Measurements from ENCODE around the gene C14orf180.
"Not testable (repeated sequence)": the region's sequence is repeated elsewhere in the genome, so short reads cannot be mapped to it uniquely, and the experiment has no call there.

Gene C14orf180

DNA sequence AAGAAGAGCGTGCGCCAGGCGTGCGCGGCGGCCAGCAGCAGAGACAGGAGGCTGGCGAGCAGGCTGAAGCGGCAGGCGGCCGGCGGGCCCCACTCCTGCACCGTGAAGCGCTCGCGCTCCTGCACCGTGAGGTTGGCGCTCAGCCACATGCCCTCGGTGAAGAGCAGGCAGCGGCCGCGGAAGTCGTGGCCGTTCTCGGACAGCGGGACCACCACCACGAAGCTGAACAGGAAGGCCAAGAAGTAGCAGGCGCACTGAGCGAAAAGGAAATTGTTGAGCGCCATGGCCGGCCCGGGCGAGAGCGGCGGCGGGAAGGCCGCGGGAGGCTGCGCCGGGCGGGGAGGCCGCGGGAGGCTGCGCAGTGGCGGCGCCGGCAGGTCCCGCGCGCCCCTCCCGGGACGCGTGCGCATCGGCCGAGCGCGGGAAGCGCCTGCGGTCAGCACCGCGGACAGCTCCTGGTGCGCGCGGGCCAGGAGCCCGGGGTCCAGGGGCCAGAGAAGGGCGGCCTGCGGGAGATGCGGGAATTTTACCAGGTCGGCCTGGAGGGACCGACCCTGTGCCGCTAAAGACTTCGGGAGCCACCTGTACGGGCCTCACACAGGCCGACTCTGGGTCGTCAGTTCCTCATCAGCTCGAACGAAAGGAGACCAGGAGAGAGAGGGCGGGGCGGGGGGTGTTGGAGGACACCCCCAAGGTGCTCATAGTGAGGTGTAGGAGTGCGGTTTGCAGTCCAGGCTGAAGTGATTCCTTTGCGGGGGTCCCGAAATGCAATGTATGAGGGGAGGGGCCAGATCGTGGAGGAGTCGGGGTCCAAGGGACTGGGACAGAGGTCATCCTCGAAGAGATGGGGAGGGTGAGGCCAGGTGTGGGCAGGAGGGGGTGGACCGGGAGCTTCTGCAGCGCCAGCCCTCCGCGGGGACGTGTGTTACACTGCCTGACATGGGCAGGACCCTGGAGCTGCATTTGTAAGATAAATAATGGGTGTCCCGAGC lies 25.2 kb downstream of the C14orf180 start, which contains the start of gene TMEM179:
Gene TMEM179 (minus strand): TSS at position 315 of the 992 bp plus-strand sequence. CDS start 31 bp downstream, at position 284.
- DNase-seq (ENCODE audit: low read depth in 2 of 2, low spot score in 1 of 2) = no peak

DNA sequence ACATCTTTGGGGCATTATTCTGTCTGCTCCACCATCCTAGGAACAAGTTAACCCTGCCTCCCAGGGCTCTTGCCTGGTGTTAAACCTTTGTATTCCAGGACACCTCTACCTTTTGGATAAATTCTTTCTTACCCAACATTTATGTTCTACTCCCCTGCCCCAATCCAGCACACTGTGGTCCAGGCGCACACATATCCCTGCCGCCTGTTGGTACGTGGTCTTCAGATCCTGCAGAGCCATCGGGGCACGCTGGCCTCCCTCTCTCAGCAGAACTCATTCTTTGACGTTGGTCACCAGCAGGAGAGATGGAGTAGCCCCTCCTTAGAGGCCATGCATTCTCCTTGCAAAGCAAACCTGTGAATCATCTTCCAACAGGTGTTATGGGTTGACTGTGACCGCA lies 30.1 kb downstream of the C14orf180 start:
- DNase-seq (ENCODE audit: low read depth in 2 of 2, low spot score in 1 of 2) = no peak

DNA sequence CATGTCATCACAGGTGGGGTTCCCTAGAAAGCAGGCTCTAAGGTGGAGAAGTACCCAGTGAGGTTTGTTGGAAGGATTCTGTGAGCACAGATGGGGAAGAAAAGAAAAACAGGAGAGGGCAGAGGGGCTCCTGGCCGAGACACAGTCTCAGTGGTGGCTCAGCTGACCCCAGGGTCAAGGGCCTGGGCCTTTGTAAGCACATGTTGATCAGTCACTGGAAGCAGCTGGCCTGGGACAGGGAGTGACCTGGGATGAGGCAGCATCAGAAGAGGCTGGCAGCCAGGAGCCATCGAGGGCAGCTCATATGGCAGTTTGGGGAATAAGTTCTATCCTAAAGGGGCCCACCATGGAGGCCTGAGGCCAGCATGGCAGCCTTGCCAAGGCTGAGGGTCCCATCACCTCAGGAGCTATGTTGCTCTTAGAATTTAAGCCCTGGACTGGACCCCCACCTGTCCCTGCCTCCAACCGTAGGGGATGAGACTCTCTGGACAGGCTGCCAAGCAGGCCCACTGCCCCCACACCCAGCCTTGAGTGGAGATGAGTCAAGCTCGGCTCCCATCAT lies 31.3 kb downstream of the C14orf180 start:
- no peak for DNase-seq (ENCODE audit: low read depth in 2 of 2, low spot score in 1 of 2)

DNA sequence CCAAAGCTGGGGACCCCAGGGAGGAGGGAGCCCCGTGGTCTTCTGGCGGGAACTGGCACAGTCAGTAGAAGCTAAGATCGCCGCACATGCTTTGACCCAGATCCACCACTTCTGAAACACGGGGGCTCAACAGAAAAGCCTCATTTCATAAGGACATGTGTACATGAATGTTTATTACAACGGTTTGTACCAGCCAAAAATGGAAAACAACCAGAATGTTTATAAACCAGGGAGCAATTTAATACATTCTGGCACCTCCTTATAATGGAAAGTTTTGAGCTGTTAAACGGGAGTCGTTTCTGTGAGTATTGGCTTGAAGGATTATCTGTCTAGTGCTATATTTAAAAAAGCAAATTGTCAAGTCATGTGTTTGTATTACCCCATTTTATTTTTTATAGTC lies 32.3 kb downstream of the C14orf180 start:
- DNase-seq (ENCODE audit: low read depth in 2 of 2, low spot score in 1 of 2) = no peak

DNA sequence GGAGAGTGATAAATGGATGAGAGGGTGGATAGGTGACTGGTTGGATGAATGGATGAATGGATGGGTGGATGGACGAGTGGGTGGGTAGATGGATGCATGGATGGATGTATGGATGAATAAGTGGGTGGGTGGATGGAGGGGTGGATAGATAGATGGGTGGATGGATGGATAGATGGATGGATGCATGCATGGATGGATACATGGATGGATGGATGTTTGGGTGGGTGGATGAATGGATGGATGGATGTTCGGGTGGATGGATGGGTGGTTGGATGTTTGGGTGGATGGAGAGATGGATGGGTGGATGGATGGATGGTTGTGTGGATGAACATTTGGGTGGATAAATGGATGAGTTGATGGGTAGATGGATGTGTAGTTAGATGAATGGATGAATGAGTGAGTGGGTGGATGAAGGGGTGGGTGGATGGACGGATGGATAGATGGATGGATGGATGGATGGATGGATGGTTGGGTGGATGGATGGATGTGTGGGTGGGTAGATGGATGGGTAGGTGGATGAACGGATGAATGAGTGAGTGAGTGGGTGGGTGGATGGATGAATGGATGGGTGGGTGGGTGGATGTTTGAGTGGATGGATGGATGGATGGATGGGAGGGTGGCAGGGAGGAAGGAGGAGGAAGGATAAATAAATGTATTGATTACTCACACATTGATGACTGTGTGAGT lies 34.7 kb downstream of the C14orf180 start:
- no peak for DNase-seq (ENCODE audit: low read depth in 2 of 2, low spot score in 1 of 2)

DNA sequence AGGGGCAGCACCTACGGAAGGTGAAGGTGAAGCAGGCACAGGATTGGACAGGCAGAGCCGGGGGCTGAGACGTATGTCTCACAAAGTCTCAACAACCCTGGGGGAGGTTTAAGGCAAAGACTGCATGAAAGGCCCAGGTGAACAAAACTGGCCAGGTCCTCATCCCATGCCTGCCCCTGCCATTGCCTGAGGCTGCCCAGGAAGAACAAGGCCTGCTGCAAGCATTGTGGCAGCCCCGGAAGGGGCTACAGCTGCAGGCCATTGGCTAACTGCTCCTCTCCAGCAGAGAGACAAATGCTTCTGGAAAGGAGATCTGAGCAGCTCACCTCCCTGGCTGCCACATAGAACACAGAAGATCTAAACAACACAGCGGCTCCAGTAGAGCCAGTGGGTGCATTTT lies 45.4 kb downstream of the C14orf180 start:
- DNase-seq (ENCODE audit: low read depth in 2 of 2, low spot score in 1 of 2) = no peak

DNA sequence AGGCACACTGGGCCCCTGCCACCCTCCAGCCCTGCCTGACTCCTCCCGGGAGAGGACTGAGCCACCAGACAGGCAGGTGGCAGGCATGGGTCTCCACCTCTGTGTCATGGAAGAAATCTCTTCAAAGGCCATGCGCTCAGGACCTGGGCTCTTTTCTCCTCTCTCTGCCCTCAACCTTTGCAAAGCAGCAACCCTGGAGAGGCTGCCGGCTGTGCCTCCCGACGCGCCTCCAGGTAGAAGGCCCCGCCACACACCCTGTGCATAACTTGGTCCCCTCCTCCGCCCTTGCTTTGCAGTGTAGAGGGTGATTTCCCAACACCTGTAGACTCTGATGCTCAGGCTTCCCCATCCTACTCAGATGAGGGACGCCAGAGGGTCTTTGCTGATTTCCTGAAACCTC lies 53.2 kb downstream of the C14orf180 start:
- no peak for DNase-seq (ENCODE audit: low read depth in 2 of 2, low spot score in 1 of 2)

DNA sequence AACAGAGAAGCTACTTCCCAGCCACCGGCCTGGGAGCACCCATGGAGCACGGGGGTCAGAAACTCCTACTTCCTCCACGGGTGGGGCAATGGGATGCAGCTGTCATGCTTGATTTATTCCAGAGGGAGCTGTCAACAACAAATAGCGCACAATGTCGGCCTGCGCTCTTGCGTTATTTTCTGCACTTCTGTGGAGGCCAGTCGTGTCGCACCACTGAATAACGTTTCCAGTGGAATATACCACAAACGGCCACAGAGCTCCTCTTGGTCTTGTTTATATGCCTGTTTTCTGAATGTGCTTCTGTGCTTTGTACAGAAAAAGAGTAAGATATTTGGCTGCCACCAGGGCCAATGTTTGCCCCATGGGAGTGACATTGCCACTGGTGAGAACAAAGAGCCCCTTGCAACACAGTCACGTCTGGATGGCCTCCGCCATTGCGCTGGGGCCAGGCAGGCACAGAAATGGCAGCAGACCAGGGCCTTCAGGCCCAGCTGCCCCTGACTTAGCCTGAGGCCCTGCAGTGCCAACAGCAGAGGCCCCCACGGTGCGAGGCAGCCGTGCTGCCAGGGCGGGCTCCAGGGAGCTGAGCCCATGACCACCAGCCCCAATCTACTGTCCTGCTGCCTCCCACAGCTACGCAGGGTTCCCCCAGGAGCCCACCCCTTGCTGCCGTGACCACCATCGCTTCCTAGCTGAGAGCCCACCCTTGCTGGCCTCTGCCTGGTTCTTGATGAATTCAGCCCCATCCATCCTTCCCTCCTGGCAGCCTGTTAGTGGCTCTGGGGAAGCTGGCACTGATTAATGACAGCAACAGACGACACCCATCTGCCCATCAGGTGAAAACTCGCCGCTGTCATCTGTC lies 53.9 kb downstream of the C14orf180 start:
- no peak for DNase-seq (ENCODE audit: low read depth in 2 of 2, low spot score in 1 of 2)

DNA sequence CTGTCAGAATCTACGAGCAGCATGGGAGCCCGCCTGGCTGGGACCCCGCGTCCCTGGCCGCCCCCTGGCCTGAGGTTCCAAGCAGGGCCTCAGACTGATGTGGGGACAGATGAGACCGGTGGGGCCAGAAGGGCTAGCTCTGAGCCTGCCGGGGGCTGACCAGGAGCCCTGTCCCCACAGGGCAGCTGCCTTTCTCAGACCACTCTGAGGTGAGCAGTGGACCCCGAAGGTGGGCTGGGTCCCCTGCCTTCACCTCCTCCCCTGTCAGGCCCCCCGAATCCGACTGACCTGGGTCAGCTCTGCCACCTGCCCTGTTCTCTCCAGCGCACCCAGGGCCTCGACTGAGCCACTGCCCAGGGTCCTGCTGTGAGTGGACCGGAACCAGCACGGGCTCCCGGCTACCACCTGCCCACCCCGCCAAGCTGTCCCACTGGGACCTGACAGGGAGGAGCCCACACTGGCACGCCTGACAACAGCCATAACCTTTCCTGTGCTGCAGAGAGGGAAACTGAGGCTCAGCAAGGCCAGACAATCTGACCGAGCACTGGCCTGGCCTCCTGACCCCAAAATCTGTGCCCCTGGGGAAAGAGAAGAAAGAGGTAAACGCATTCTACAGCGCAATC lies 54.7 kb downstream of the C14orf180 start:
- no peak for DNase-seq (ENCODE audit: low read depth in 2 of 2, low spot score in 1 of 2)

DNA sequence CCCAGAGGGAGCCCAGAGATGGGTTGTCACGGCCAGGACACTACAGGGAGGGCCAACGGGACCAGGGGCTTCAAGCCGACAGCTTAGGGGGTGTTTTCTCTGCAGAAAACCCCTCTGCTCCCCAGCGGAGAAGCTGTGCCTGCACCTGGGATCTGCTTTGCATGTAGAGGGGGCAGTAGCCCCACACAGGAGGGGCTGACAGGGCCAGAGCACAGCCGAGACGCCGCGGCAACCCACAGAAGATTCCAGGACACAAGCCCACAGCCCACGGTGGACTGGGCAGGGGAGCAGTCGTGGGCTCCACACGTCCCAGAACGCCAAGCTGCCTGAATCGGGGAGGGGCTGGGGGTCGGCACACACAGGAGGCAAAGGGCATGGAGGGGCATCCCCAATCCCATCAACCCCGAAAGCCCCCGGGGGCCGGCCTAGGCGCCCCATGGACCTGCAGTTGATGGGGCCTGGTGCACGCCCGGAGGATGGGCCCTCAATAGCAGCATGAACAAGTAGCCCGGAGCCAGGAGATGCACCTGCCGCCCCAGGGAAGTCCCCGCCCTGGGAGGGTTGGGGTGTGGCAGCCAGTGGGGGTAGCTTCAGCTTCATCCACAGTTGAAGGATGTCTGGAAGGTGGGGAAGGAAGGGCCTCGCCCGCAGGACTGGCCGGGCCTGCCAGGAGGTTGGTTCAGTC lies 55.5 kb downstream of the C14orf180 start:
- no peak for DNase-seq (ENCODE audit: low read depth in 2 of 2, low spot score in 1 of 2)

DNA sequence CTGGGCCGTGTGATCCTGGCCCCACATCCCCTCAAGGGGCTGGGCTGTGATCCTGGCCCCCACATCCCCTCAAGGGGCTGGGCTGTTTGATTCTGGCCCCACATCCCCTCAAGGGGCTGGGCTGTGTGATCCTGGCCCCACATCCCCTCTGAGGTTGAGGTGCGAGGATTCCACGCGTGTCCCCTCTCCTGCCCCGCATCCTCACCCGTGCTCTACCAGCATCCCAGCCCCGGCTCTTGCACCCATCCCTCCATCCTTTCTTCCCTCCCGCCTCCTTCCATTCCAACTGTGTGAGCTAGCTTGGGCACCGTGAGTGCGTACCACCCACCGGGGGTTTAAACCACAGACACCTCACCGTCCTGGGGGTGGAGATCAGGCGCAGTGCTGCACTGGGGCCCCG lies 56.2 kb downstream of the C14orf180 start:
- DNase-seq (ENCODE audit: low read depth in 2 of 2, low spot score in 1 of 2) = no peak

DNA sequence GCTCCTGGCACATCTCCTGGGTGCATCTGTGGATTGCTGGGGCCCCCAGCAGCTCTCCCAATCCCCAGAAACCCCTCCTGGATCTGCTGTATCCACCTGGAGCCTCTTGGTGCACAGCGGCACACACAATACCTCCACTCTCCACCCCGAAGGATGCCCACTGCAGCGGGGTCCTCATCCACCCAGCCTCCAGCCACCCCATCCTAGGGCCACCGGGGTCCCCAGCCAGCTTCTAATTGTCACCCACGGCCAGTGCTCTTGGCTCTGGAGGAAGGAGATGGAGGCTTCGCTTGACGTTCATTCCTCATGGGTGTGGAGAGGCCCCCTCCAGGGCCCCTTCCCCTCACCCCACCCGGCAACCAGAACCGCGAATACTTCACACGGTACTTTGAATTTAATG lies 56.6 kb downstream of the C14orf180 start:
- no peak for DNase-seq (ENCODE audit: low read depth in 2 of 2, low spot score in 1 of 2)

DNA sequence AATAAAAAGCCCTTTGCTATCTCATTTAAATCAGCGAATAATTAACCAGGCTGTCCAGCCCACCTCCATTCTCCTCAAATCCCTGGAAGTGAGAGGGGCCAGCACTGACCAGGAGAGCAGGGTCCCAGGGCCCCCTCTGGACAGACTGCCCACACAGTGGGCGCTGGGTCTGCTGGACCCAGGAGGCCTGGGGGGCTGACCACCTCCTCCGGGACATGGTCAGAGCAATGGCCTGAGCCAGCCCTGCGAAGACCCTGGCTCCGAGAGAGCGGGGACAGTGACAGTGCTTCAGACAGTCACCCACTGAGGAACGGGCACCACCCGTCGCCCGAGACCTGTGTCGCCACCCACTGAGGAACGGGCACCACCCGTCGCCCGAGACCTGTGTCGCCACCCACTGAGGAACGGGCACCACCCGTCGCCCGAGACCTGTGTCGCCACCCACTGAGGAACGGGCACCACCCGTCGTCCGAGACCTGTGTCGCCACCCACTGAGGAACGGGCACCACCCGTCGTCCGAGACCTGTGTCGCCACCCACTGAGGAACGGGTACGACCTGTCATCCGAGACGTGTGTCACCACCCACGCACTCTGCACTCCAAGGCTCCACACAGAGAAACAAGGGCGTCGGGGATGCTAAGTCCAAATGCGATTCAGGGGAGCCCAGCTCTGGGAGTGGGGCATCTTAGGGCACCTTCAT lies 57.4 kb downstream of the C14orf180 start:
- DNase-seq (ENCODE audit: low read depth in 2 of 2, low spot score in 1 of 2) = not testable (repeated sequence)

DNA sequence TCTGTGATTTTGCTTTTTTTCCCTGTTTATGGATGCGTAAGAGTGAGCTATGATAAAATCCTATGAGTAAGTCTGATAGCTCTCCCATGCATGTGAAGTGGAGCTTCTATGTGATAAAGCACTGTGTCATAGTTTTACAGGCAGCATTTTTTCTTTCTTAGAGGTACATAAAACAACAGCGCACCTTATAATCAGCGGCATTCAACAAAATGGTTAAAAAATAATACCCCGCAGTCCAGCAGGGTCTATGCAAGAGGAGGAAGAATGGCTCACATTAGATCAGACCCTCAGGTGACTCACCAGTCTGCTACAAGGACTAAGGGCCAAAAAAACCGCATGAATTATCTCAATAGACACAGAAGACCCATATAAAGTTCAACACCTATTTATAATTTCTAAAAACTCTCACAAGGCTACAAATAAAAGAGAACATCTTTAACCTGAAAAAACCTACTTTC lies 58.0 kb downstream of the C14orf180 start:
- no peak for DNase-seq (ENCODE audit: low read depth in 2 of 2, low spot score in 1 of 2)

DNA sequence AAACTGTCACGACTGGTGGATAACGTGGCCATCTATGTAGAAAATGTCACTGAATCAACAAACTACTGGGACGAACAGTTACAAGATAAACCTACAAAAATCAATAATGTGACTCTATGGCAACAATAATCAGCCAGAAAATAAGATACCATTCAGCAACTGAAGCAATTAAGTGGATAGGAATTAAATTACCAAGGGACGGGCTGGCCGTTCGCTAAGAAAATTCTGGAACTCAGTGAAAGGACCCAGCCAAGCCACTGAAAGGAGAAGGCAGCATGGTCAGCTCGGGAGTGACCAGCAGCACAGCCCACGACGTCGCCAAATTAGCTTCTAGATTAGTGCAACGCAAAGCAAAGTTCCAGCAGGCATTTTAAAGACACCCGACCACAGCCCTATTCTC lies 58.6 kb downstream of the C14orf180 start:
- DNase-seq (ENCODE audit: low read depth in 2 of 2, low spot score in 1 of 2) = no peak

DNA sequence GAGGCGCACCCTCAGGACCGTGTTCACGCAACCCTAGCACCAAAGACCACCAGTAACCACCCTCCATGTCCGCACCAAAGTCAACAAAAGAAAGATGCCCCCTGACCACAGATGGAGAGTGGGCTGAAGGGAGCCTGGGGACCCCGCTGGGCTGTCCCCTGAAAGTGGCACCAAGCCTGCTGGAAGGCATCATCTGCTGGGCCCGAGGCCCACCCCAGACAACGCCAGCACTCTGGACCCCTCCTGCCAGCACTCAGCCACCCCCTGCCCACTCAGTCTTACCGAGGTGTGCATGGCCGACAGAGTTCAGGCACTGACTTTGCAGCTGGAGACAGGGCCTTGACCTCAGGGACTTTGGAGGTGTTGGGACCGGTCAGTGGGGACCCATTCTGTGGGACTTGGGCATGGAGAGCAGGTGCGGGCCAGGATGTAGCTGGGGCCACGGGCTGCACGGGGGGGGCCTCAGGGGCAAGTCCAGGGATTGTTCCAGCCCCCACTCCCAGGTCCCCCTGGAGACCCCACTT lies 59.4 kb downstream of the C14orf180 start:
- DNase-seq (ENCODE audit: low read depth in 2 of 2, low spot score in 1 of 2) = no peak

DNA sequence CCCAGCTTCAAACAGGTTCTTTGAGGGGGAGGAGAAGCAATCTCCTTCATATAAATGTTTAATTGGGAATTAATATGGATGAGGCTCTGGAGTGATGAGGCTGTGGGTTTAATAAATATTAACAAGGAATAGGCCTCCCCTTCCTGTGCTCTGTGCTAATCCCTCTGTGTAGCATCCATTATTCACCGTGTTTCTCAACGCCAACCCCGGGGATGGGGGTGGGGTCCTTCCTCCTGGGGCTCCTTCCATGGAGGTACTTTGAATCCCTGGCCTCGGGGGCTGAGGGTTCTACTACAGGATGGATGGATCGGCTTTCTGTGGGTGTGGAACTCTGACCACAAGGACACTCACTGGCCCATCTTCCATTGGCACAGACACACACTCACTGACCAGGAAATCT lies 59.9 kb downstream of the C14orf180 start:
- no peak for DNase-seq (ENCODE audit: low read depth in 2 of 2, low spot score in 1 of 2)

Measured in stimulated activated CD8-positive, alpha-beta memory T cell treated with anti-CD3 and anti-CD28 coated beads, Interleukin-4, amount 100 ng/mL, for 1 hour (primary cell).